Myocyte (in vitro differentiated cells): ENCODE measurements around the gene CFAP65. TPM values are rescaled to one million over a fixed set of nuclear protein-coding genes. Genes with fewer than 3 reads are reported as not detected.
A peak's percentile ranks its signal among the peaks of the same experiment; 100 is the strongest.

Experiments
- DNase-seq: peaks from one replicate; pipeline ENCODE4 v3.0.0-alpha.2; 2012; ENCODE audit warnings: low read depth
- total RNA-seq: library from RNA; depleted of rRNA; stranded (reverse); fragments of >200 nt; gene quantifications from 2 replicates; pipeline ENCODE4 v1.2.3, GENCODE V29; 2014

Gene CFAP65
- total RNA-seq, 1 donor from 2014 or later: 0.05 TPM

GRCh38 chr2:219060821-219061791, 19.8 kb upstream of the CFAP65 start, which contains the start of gene IHH:
Gene IHH, minus strand, starts transcription at chr2:219060921. Its CDS starts 454 bp downstream, at chr2:219060467.
- no peak for DNase-seq

GRCh38 chr2:219059725-219060682, 18.7 kb upstream of the CFAP65 start:
- DNase-seq: no peak

- DNase-seq: no peak
Measured at GRCh38 chr2:219059375-219059724, 18.0 kb upstream of the CFAP65 start.

- DNase-seq: peak; percentile 8
Measured at GRCh38 chr2:219058541-219059374, 17.4 kb upstream of the CFAP65 start.

GRCh38 chr2:219057709-219058540, 16.6 kb upstream of the CFAP65 start:
- peak; percentile 64 for DNase-seq

- no peak for DNase-seq
Measured at GRCh38 chr2:219056896-219057708, 15.8 kb upstream of the CFAP65 start.

- DNase-seq: no peak
Measured at GRCh38 chr2:219056176-219056895, 15.0 kb upstream of the CFAP65 start.

- DNase-seq: no peak
Measured at GRCh38 chr2:219054956-219055903, 13.9 kb upstream of the CFAP65 start.

GRCh38 chr2:219049282-219049681, 8.0 kb upstream of the CFAP65 start:
- DNase-seq: no peak

- peak; percentile 63 for DNase-seq
Measured at GRCh38 chr2:219045937-219046550, 4.7 kb upstream of the CFAP65 start.

- no peak for DNase-seq
Measured at GRCh38 chr2:219042750-219043149, 1.4 kb upstream of the CFAP65 start.

GRCh38 chr2:219042157-219042556, 841 bp upstream of the CFAP65 start:
- DNase-seq: no peak

GRCh38 chr2:219038600-219038999, 2.7 kb downstream of the CFAP65 start:
- DNase-seq: no peak

GRCh38 chr2:219037783-219038499, 3.4 kb downstream of the CFAP65 start:
- DNase-seq: no peak

GRCh38 chr2:219035942-219036341, 5.4 kb downstream of the CFAP65 start:
- no peak for DNase-seq

GRCh38 chr2:219034823-219035222, 6.5 kb downstream of the CFAP65 start:
- no peak for DNase-seq
